Stimulated activated CD8-positive, alpha-beta memory T cell treated with anti-CD3 and anti-CD28 coated beads, Interleukin-15, amount 100 ng/mL, for 48 hours (primary cell): ENCODE data around the gene ULBP1.
"Not testable (repeated sequence)": the region's sequence is repeated elsewhere in the genome, so short reads cannot be mapped to it uniquely, and the experiment has no call there.

ENCODE experiments used
- DNase-seq, 2 donors: peaks; one replicate each; pipeline ENCODE4 v3.0.0-alpha.2; 2020; ENCODE audit warnings: low read depth in 2 of 2

The ULBP1 gene

DNA sequence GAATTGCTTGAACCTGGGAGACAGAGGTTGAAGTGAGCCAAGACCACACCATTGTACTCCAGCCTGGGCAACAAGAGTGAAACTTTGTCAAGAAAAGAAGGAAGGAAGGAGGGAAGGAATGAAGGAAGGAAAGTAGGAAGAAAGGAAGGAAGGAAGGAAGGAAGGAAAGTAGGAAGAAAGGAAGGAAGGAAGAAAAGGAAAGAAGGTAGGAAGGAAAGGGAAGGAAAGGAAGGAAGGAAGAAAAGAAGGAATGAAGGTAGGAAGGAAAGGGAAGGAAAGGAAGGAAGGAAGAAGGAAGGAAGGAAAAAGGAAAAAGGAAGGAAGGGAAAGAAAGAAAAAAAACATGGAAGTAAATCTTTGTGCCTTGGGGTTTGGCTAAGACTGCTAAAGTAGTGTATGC lies 11.7 kb downstream of the ULBP1 start:
- no peak for DNase-seq

GRCh38 chr6:149977221-149977620 lies 13.5 kb downstream of the ULBP1 start:
- no peak for DNase-seq

DNA sequence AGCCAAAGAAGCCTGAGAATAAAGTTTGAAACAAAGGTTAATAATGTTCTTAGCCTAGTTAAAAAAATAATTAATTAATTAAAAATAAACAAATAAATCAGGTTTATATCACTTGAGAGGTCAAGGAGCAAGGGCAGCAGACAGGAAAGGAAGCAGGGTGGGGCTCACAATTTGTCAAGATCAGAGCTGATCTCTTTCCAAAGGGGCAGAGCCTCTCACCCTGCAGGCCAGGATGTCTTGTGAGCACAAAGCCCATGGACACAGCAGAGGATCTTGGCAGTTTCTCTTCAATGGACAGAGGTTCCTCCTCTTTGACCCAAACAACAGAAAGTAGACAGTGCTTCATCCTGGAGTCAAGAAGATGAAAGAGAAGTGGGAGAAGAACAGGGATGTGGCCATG lies 14.9 kb downstream of the ULBP1 start:
- DNase-seq: no peak

GRCh38 chr6:149979293-149979692 lies 15.6 kb downstream of the ULBP1 start:
- DNase-seq: no peak

GRCh38 chr6:149983145-149983544 lies 19.4 kb downstream of the ULBP1 start:
- no peak for DNase-seq

- no peak for DNase-seq
These were observed 21.0 kb downstream of the ULBP1 start for GRCh38 chr6:149984773-149985172.

DNA sequence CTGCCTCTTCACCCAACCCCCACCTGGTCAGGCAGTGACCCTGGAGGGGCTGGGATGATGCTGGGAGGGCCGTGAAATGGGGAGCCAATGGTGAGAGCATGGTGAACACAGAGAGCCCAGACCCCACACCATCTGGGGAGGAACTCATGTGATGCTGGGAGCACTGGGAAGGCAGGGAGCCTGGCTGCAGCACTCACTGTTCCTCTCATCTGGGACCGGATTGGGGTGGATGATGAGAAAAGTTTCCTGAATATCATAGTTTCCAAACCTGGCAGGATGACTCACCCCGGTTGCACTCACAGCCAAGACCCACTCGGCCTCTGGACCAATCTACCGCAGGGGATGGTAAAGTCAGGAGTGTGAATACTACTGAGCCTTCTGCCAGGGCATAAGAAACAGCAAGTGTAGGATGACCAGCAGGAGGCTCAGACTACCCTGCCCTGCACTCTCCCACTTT lies 21.8 kb downstream of the ULBP1 start:
- DNase-seq: no peak

GRCh38 chr6:149987602-149988107 lies 23.9 kb downstream of the ULBP1 start:
- no peak for DNase-seq

GRCh38 chr6:149988550-149989346 lies 25.0 kb downstream of the ULBP1 start:
- DNase-seq: no peak

DNA sequence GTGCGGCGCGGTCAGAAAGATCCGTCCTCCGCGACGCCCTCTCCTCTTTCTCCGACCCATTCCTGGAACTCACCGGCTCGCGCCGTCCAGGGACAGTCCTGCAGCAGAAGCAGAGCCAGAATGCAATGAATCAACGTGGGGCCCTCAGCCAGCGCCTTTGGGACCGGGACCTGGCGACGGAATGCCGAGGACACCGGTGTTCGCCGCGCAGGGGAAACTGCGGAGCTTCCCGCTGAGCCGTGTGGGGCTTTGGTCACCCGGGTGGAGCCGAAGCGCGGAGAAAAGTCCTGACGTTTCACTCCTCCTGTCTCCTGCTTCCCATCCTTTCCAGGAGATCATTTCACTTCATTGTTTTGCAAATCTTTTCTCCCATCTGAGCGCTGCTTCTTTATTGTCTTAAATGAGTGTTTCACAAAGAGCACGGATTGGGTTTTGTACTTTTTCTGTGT lies 26.5 kb downstream of the ULBP1 start:
- DNase-seq: no peak

- no peak for DNase-seq
These were observed 27.1 kb downstream of the ULBP1 start for GRCh38 chr6:149990661-149991471.

GRCh38 chr6:149991472-149991795 lies 27.7 kb downstream of the ULBP1 start:
- not testable (repeated sequence) for DNase-seq

DNA sequence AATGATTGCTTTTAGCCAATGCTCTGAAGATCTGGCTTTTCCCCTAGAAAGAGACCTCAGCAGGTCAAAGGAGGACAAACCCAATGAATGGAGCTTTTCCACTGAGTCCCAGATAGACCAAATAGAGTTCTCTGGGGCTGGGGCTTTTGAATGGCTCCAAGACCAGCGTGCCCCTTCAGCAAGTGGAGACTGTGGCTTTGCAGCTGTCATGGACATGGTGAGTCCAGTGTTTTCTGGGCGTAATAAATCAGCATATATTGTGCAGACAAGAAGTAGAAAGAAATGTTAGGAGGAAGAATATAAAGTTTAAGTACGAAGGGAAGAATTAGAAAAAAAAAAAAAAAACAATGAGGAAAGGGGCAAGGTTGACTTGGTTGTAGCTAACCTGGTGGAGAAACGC lies 28.1 kb downstream of the ULBP1 start:
- DNase-seq: no peak

DNA sequence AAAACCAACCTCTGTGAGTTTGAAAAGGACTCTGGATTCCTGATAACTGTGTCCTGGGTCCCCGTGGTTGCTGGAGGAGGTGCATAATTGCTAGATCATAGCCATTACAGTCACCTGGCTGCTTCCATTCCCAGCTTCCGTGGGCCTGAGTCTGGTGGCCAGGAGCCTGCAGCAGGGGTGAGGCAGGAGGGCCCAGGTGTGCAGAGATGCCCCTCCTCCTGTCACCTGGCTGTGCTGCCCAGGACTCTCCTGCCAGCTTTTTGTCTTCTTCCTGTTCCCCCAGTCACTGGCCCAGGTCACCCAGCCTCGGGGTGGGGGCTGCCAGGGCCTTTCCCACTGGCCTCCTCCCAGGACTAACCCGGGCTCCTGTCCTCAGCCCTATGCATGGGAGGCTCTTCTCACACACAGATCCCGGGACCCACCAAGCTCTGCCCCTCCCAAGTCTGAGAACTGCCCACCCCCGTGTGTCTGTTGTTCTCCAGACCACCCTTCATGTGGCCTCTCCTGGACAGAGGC lies 31.6 kb downstream of the ULBP1 start:
- DNase-seq: no peak

DNA sequence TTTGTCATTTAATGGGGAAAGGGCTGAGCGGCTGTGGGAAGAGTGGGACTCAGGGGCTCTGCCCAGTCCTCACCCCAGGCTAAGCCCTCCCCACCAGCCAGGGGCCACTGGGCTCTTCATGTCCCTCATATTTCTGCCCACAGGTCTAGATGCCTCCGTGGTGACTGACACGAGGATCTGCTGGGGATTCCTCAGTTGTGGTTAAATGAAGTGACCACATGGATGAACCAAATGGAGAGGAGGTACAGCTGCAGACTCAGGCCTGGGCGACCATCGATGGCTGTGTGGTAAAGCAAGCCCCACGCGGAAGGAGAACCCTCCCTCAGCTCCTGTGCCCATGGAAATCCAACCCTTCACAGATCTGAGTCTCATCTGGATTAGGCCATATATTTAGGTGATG lies 32.2 kb downstream of the ULBP1 start:
- no peak for DNase-seq

- DNase-seq: no peak
These were observed 35.9 kb downstream of the ULBP1 start for GRCh38 chr6:149999636-150000035.

DNA sequence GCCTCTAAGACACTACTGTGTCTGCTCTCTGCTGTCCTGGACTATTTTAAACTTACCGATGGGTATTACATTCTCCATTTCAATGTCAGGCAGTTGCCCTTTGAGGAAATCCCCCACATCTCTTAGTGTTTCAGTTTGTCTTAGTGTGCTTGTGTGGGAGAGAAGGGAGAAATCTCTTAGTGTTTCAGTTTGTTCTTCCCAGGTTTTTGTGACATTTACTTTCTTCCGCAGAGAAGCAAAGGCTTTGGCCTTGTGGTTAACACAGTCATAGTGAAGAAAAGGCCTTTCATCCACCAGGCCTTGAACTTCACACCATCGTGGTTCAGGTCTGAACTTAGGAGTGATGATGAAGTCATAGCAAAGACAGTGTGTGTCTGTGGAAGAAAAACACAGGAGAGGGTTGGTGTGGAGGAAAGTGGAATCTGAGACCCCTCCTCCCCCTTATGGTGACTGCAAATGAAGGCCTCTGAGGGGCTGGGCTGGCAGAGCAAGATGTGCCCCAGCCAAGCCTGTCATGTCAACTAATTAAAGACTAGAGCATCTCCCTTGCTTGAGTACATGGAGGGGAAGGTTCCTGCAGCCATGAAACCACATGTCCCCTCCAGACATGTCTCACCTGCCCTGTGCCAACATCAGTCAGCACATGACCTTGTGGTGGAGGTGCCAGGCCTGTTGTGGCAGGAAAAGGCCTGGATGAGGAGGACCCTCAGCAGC lies 37.7 kb downstream of the ULBP1 start:
- no peak for DNase-seq

DNA sequence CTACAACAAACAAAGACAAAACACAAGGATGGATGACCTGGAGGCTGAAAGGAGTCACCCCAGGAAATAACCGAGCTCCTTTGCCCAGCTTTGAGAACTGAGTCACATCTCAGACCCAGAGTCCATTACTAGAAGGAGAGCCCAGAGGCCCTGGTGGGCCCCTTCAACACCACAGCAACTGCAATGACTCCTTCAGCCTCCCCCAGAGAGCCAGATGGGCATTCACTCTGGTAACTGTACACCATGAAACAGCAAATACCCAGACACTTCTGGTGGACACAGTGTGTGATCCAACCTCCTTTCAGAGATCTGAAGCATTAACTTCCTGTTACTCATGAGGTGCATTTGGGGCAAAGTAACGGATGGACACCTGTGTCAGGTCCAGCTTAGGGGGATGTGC lies 39.0 kb downstream of the ULBP1 start:
- DNase-seq: no peak

DNA sequence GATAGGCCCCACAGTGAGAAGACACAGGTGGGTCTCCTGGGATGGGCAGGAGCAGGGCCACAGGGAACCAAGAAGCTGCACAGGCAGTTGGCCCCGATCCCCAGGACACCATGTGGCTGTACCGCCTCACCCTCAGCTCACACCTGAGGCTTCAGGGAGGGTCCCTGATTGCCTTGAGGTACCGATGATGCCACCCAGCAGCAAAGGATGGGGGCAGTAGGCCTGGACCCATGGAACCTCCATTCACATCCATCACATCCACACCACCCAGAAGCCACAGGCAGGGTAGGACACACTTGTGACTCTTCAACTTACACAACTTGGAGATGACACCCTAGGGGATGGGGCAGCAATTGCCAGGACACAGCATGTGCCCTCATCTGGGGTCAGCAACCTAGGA lies 39.9 kb downstream of the ULBP1 start:
- not testable (repeated sequence) for DNase-seq

GRCh38 chr6:150004101-150004782 lies 40.5 kb downstream of the ULBP1 start:
- no peak for DNase-seq
